Hematopoietic multipotent progenitor cell treated with erythropoietin and hydrocortisone succinate and interleukin-3 and kit ligand, for 4 days (in vitro differentiated cells): Measurements from ENCODE around the gene ANK3.
"Not testable (repeated sequence)": the region's sequence is repeated elsewhere in the genome, so short reads cannot be mapped to it uniquely, and the experiment has no call there.

Source experiments
- DNase-seq: peaks from one replicate; pipeline ENCODE4 v3.0.0-alpha.2; 2015

Gene ANK3

DNA sequence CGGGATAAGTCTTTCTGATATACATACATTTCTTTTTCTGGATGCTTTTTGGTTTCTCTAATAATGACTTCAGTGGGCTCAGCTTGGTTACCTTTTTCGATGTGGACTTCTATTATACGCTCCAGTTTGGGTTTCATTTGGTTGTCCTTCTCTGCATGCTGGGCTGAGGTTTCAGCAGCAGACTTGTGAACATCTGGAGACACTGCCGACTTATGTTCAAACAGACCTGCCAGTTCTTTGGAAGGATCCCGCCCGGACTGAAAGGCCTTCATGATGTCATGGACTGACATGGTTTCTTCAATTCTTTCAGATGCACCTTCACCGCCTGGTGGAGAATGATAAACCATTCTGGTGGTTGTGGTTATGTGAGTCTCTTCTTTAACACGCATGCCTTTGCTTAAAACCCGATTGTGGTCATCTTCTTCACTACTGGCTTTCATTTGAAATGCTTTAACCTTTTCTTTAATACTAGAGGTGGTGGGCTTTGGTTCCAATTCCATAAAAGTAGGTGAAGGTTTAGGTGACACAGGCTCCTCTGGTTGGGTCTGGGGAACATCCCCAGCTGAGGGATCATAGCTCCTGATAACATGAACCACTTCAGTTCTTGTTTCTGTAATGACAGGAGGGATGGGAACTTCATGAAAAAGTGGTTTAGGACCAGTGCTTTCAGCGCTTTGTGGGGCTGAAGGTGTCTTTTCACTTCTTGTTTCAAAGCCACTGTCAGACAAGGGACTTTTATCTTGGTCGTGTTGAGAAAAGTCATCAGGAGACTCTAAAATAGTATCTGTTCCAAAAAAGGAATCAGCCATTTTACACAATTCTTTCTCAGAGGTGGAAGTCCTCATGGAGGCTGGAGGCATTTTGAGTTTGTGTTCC is 315.7 kb downstream of the ANK3 start:
- DNase-seq: peak; percentile 79

DNA sequence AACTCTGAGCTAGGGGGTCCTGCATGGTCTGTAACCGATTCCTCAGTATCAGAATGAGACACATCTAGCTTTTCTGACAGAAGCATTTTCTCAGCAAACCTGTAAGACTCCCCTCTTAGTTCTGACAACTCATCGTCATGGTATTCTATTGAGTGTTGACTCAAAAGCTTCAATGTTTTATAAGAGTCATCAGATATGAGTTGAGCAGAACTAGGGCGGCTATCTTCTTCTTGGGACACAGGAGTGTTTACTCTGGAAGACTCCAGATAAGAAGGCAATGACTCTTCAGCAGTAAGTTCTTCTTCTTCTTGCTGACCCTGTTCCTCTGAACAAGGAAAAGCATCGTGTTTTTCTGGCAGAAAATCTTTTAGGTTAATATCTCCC is 316.3 kb downstream of the ANK3 start:
- DNase-seq: peak; percentile 68

DNA sequence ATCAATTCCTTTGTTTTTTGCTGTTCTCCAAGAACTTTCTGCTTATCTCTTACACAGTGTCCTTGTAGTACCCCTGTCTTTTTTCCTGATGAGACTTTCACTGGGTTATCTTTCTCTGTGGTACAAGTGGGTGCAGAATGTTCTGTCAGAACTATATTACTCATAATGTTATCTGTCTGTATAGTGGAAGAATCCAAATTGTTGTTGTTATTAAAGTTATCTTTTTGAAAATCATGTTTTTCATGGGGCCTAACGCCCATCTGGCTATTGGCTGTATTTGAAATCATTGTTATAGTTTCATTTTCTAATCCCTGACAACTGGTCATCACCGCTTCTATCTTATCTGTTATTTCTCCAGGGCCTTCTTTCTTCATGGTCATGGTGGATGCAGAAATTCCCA is 320.4 kb downstream of the ANK3 start:
- DNase-seq: no peak

DNA sequence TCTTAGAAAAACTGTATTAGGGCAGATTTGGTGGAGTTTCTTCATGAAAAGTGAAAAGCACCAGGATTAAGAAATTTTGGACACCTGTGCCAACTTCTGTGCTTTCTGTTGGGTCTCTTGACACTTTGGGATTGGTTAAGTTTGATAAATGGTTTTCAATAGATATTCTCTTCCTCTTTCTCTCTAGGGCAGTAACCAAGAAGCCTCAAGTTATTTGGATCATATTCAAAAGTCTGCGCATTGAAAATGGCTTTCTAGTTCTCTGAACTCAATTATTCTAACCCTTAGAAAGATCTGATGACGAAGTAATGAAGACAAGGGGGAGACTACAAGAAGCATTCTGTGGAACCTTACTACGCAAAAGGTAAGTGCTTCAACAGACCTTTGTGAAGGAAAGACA is 339.3 kb downstream of the ANK3 start:
- peak; percentile 58 for DNase-seq

DNA sequence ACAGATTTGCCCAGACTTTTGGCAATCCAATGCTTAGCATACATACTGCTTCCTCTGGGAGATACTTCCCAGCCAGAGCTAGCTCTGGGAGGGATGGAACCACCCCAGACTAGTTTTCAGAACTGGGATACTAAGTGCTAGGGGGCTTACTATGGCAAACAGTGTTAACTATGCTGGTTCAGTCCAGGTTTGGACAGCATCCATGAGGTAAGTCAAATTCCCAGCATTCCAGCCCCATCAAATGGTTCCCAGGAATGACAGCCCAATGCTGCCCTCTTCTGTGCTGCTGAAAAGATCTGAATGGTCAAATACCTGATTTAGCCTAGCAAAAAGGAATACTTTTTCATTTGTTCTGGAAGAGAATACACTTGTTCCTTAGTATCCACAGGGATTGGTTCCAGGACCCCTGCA is 341.6 kb downstream of the ANK3 start:
- DNase-seq: no peak

DNA sequence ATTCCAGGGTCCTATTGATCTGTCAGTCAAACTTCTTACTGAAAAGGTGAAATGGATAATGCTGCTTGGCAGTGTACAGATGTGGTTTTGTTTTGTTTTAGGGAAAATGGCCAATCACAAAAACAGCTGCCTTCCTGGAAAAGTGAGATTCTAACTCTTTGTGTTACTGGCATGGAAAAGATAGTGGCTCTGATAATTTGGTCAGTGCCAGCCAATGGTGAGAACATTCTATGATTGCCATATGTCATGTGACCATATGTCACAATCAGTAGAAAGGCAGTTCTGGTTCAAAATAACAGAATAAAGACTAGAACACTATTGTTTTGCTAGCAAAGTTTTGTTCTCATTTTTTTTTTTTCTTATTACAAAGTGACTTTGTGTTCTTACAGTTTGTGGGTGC is 344.1 kb downstream of the ANK3 start:
- DNase-seq: no peak

DNA sequence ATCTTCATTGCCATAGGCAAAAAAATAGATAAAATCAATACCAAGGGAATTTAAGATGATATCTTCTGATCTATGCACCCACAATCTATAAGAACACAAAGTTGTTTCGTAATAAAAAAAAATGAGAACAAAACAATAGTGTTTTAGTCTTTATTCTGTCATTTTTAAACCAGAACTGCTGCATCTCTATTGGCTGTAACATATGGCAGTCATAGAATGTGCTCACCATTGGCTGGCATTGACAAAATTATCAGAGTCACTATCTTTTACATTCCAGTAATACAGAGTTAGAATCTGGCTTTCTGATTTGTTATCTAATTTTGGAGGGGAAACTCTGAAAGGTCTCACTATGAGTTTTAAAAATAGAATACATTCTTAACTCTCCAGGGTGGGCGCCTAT is 344.7 kb downstream of the ANK3 start:
- DNase-seq: no peak

DNA sequence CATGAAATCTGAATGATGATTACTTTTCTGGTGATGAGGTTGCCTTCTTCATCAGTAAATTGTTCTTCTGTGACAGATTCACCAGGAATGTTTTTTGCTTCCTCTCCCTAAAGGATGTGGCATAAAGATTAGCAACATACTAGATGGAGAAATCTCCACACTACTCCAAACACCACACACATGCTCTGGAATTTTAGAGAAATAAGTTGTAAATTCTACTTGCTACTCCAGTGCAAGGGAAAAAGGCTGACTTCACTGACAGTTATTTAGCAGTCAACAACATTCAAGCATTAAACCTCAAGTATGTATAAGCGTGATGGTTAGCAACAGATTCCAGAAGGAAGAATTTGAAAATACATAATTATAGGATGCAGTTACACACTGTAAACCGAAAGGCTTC is 345.4 kb downstream of the ANK3 start:
- DNase-seq: no peak

DNA sequence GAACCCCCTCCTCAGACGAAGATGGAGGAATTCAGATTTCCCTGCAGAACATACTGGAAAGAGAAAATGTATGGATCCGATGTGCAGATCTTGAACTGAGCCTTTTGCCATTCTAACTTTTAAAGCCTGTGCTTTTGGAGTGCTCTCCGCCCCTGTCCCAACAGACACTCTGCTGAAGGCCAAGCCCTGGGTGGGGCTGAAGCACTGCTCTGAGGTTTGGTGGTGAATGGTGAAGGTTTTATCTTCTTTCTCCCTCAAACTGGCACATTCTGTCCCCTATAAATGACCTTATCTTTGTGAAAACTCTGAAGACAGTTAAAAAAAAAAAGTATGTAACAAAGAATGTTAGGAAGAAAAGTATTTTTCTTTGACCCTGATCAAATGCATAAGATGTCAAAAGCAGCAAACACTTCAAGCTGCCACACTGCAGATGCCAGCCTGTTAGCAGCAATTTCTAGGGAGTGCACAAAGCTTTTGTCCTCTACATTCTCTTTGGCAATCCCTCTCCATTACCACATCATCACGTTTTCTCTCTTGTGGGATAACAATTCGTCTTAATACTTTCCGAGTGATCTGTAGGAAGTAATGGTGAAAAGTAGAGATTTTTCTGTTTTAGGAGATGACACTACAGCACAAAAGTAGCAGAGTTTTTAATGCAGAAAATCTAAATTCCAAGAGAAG is 346.0 kb downstream of the ANK3 start:
- DNase-seq: peak; percentile 92

DNA sequence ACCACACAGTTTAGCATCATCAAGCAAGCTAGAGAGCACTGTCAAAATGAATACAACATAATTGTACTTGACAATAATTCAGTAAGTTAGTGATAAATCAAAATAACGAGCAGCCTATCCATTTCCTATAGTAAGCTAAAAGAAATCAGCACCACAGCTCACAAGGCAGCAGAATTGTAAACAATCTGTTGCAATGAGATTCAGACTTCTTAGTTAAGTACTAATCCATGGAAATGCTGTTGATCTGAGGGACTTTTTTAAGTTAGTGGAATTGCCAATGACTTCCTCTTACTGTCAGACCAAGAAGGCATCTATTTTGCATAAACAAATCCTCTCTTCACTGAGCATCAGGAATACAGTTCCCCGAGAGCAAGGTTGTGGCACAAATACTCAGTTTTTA is 346.8 kb downstream of the ANK3 start:
- no peak for DNase-seq

DNA sequence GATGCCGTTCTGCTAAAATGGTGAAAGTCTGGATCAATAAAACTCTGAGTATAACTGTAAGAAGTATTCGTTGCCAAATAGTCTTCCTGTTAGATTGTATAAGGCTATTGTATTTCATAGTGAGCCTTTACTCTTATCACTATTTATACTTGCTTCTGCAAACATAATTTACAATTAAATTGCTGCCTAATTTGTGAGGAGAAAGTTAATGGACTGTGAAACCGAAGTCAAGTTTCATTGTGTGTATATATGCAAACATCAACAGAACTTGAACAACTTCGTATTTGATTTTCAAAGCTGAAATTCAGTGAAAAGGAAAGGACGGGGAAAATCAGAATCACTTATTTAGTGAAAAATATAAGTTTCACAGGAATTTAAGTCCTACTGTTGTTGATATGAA is 347.4 kb downstream of the ANK3 start:
- DNase-seq: no peak

DNA sequence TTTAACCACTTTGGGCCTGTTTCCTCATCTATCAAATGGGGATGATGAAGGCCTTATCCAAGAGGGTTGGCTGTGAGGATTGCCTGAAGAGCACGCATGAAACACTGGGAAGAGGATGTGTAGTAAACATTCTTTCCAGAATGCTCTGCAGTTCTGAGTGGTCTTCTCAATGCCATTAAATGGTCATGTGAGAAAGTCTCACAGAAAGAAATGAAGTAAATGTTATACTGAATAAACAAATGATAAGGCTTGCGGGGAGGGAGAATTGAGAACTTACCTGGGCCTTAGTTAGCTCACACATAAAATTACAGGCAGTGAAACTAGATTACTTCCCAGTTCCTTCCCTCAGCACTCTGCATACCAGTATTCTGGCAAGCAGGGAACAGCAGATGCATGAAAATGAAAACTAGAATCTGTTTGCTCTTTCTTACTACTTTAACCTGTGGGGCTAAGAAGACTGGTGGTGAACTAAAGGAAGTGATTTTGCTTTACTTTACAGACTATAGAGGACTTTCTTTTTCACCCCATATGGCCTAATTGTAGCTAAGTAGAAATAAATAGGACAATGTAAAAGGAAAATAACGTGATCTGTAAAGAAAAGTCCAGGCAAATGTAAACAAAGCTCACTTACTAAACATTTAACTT is 348.1 kb downstream of the ANK3 start:
- no peak for DNase-seq

DNA sequence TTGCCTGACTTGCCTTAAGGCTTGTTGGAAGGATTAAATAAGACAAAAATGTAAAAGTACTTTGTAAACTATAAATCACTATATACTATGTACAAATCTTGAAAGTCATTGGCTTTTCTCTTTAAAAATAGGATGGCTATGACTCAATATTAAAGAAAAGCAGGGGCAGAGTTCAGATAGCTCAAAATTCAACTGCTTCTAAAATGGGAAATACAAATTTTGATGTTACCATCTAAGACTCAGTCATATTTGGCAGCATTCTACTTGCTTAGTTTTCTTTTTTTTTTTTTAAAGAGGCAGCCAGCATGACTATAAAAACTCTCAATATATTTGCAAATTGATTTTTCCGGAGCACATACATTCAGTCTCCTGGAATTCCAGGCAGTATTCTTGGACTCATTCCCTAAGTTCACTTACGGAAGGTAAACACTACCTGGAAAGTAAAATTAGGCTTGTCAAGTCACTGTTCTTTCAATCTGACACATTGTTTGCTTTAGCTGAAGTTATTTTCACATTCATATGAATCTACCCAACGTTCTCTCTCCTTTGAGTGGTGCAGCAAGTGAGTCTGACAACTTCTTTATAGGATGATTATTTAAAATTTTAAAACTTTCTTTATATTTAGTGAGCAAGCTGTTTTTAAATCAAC is 349.5 kb downstream of the ANK3 start:
- no peak for DNase-seq

DNA sequence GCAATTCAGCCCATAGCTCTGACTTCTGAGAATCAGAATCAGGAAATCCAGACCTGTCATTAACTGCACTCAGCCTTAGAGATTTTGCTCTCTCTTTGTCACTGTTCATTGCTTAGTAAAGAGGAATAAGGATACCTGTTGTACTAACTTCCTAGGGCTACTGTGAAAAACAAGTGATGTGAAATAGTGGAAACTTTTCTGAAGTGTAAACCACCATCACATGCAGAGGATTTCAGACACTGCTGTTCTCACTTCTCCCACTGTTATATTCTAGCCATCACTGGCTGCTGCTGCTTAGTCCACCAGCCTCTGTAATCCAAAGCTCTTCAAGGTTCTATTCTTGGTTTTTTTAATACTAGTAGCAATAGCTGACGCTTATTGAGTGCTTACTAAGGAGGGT is 353.7 kb downstream of the ANK3 start:
- no peak for DNase-seq

DNA sequence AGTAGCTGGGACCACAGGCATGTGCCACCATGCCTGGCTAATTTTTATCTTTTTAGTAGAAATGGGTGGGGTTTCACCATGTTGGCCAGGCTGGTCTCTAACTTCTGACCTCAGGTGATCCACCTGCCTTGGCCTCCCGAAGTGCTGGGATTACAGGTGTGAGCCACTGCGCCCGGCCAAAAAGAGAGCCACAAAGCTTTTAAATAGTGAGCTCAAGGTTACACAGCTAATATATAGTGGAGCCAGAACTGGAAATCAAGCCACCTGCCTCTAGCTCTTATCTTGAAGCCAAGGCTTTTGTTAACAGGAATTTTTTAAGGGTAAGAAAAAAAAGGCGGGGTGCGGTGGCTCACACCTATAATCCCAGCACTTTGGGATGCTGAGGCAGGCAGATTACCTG is 354.3 kb downstream of the ANK3 start:
- DNase-seq: not testable (repeated sequence)

DNA sequence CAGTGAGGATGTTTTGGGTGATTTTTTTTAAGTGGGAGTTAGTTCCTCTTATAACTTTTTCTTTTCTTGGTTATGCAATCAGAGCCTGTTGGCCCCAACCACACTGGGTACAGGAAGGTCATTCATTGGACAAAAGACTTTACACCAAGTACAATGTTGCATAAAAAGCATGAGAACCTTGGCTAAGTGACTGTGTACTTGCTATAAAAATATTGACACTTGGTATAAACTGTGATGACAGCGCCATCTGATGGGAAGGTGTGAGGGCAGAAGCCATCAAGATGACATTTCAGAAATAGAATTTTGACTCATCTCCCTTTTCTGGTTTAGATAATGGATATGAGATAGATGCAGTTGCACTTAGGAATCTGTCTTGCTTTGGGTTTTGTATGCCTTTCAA is 357.0 kb downstream of the ANK3 start:
- DNase-seq: peak; percentile 91

DNA sequence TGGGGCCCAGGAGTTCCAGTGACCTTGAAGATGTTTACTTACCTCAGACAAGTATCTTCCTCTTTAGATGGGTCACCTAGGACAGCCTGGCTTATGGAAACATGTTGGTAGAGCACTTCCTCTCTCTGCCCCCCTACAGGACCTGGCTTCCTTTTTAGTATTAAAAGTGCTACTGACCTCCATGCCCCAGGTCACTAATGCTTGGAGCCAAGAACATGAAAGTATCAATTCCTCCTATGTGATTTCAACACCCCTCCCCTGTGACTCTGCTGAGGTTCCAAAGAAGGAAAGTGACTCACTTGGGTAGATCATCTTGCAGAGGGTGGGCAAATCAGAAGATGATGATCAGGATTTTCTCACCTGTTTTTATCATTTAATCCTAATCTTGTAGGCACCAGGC is 358.0 kb downstream of the ANK3 start:
- DNase-seq: no peak

DNA sequence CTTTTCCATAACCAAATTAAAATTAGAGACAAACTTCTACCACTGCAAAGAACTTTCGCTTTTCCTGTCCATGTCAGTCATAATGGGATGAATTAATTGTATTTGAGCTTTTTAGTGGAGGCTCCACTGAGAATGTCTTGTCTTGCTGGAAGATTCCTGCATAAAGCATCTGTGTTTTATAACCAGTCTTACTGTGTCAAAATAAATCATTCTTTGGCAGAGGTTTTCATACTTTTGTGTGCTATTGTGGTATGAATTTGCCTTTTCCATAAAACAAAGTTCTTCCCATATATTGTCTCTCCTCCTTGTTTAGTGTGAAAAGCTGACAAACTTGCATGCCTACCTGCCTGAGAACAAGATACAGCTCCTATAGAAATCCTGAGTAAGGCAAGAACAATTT is 358.5 kb downstream of the ANK3 start:
- no peak for DNase-seq

DNA sequence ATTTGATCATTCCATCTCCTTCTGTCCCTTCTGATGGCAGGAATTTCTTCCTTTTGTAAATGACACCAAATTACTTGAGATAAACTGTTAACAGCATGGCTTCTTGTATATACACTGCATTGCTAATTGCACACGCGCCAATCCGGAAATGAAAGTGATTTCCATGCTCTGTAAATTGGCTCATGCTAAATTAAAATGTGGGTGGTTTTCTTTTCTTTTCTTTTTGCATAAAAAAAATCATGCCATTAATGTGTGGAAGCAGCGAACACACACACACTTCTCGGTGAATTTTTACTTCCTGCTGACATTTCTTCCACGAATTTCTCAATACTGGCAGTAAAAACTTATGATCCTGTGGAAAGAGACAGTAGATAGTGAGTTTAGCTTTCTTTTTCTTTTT is 360.2 kb downstream of the ANK3 start:
- no peak for DNase-seq

DNA sequence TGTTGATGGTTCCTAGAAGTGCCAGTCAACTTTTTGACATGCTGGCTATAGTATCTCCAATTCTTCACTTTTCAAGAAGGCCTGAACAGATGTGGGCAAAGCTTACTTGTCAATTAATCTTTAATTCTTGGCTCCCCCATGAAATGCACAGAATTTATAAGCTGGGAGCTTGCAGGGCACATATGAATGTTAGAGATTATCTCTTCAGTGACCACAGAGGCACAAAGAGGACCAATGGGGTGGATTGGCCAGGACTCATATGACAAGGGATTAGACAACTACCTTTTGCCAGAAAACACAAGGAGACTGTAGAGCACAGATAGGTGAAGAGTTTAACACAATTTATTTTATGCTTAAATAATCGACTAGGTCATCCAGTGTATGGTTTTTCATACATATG is 361.6 kb downstream of the ANK3 start:
- DNase-seq: peak; percentile 92

DNA sequence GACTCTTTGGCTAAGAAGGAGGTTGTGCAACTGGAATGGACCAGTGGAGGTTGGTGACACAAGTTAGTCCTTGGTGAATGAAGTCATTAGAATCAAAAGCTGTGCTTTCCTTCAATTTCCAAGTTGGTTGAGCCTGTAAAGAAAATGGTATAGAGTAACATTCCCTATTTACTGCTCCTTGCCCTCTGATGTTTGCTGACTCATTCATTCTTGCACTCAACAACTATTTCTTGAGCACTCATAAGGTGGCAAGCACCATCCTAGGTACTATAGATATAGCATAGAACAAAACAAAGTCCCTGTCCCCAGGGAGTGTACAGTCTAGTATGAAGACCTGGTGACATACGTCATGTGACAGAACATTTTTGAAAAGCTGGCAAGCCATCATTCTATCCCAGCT is 364.4 kb downstream of the ANK3 start:
- DNase-seq: no peak

DNA sequence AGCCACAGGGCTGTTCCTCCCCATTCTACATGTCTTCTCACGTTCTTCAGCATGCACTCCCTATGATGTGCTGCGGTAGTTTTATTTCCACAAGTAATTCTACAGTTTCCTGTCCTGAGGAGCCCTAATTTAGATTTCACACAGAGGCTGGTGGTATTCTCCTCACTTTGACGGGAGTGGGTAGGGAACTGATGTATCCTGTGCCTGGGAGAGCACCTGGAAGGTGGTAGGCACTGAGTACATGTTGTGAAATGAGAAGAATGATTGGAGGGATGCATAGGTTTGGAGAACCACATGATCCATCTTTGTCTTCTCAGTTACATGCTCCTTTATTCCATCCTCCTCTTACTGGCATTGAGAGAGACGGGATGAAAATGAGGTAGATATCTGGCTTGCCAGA is 365.2 kb downstream of the ANK3 start:
- no peak for DNase-seq

DNA sequence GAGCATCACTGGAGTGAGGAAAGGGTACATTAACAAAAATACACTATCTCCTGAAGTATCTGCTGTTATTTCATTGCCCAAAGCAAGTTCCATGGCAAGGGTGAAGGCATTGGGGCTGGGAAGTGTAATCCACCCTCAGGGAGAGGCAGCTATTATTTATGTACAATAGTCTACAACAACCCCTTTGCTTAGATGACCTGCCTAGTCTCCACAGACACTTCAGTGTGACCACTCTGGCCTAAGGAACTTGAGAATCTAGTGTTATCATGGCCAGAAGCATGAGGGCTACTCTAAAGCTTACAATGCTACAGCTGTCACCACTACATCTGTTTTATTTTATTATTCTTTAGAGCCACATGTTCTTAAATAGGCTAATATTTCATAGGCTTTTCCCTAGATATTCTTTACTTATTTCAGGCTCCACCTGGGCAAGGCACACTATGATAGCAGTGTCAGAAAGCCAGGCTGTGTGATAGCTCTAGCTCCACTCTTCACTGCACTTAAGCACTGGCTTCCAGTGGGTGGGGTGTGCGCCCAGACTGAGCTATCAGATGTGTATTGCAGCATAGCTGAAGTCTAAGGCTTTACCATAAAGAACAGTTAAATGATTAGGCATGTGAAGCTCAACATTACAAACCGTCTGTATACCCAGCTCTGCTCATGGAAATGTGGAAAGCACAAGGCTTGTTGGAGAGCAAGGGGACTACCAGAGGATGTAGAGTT is 366.4 kb downstream of the ANK3 start:
- DNase-seq: peak; percentile 63
